ENCODE data around the gene TM6SF1. TPM values are rescaled to one million over a fixed set of nuclear protein-coding genes. Genes with fewer than 3 reads are reported as not detected.

Gene TM6SF1
- total and polyA plus RNA-seq, 4 donors, result 0.65 to 2.1 (median 1.3) TPM

DNA sequence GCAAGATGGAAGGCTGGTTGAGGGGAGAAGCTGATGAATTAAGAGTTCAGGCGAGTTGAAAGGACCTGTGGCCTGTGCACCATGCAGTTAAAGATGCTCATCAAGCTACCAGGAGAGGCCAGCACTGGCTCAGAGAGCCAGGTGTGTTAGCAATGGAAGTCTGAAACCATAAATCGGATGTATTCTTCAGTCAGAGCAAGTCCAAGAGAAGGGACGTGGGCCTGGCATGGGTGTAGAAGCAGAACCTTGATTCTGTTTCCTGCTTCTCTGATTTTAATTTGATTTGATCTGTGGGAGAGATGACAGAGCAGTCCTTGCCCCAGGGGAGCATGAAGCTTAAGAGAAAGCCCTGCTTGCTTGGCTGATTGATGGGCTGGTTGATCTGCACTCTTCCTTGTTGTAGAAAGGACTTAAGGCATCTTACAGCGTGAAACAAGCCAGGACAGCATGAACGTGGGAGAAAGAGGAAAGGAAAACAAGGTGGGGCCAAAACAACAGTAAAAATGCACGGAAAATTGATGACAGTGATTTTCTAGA, 10.9 kb downstream of the TM6SF1 start (continued):
- TF ChIP-seq, protein P1, sequence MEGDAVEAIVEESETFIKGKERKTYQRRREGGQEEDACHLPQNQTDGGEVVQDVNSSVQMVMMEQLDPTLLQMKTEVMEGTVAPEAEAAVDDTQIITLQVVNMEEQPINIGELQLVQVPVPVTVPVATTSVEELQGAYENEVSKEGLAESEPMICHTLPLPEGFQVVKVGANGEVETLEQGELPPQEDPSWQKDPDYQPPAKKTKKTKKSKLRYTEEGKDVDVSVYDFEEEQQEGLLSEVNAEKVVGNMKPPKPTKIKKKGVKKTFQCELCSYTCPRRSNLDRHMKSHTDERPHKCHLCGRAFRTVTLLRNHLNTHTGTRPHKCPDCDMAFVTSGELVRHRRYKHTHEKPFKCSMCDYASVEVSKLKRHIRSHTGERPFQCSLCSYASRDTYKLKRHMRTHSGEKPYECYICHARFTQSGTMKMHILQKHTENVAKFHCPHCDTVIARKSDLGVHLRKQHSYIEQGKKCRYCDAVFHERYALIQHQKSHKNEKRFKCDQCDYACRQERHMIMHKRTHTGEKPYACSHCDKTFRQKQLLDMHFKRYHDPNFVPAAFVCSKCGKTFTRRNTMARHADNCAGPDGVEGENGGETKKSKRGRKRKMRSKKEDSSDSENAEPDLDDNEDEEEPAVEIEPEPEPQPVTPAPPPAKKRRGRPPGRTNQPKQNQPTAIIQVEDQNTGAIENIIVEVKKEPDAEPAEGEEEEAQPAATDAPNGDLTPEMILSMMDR (IDR thresholded peaks at IDR 0.05; ENCODE audit: low read depth, low read length, missing input control), result no peak
- no peak for TF ChIP-seq NR2F2 (IDR thresholded peaks at IDR 0.05)
- TF ChIP-seq HNF4G (IDR thresholded peaks at IDR 0.05), result no peak
- no peak for TF ChIP-seq FOXA2 (IDR thresholded peaks at IDR 0.05)
- TF ChIP-seq FOXA1 (IDR thresholded peaks at IDR 0.05), result no peak
- no peak for TF ChIP-seq RAD21 (IDR thresholded peaks at IDR 0.05)
- TF ChIP-seq HNF4A (conservative IDR thresholded peaks at IDR 0.05), result no peak
- no peak for TF ChIP-seq RXRA (IDR thresholded peaks at IDR 0.05)
- TF ChIP-seq, protein P2, sequence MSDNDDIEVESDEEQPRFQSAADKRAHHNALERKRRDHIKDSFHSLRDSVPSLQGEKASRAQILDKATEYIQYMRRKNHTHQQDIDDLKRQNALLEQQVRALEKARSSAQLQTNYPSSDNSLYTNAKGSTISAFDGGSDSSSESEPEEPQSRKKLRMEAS (IDR thresholded peaks at IDR 0.05), result no peak
- no peak for TF ChIP-seq SP1 (IDR thresholded peaks at IDR 0.05)
- TF ChIP-seq TAF1 (conservative IDR thresholded peaks at IDR 0.05), result no peak
- no peak for TF ChIP-seq YY1 (IDR thresholded peaks at IDR 0.05)

DNA sequence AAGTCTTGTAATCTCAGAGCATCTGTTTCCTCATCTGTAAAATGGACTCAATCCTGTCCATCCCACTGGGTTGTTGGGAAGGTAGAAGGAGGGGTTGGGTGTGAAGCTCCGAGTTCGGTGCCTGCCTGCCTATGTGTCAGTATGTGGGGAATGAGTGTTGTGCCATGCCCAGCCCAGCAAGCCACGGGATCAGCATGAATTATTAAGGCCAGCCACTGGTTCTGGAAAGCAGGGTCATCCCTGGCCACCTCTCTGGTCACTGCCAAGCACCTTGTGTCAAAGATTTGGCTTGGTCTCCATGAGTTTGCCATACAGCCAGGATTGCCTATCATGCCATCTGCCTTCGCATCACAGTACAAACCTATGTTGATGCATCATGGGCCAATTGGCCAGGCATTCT, 11.5 kb downstream of the TM6SF1 start:
- no peak overlapping the region for H3K4me3 ChIP-seq (ENCODE audit: low read depth in 1 of 3, low read length in 3 of 3)
- no peak for DNase-seq (ENCODE audit: low spot score)
- WGBS, result 88% methylated on average over 4 of the region's 4 CpGs
- H3K27ac ChIP-seq (ENCODE audit: low read depth in 1 of 2, low read length in 2 of 2), result no peak overlapping the region
- TF ChIP-seq HNF4A (conservative IDR thresholded peaks at IDR 0.05), result no peak
- TF ChIP-seq EGR1 (IDR thresholded peaks at IDR 0.05; ENCODE audit: low read depth in 2 of 2), result no peak
- no peak for TF ChIP-seq GABPA (IDR thresholded peaks at IDR 0.05 in 1 of 2, conservative IDR thresholded peaks at IDR 0.05 in 1 of 2)
- no peak for TF ChIP-seq TAF1 (conservative IDR thresholded peaks at IDR 0.05)
- TF ChIP-seq, protein P3, sequence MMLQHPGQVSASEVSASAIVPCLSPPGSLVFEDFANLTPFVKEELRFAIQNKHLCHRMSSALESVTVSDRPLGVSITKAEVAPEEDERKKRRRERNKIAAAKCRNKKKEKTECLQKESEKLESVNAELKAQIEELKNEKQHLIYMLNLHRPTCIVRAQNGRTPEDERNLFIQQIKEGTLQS (IDR thresholded peaks at IDR 0.05), result no peak
- TF ChIP-seq, protein P1 (IDR thresholded peaks at IDR 0.05; ENCODE audit: low read depth, low read length, missing input control), result no peak
- TF ChIP-seq, protein P4, sequence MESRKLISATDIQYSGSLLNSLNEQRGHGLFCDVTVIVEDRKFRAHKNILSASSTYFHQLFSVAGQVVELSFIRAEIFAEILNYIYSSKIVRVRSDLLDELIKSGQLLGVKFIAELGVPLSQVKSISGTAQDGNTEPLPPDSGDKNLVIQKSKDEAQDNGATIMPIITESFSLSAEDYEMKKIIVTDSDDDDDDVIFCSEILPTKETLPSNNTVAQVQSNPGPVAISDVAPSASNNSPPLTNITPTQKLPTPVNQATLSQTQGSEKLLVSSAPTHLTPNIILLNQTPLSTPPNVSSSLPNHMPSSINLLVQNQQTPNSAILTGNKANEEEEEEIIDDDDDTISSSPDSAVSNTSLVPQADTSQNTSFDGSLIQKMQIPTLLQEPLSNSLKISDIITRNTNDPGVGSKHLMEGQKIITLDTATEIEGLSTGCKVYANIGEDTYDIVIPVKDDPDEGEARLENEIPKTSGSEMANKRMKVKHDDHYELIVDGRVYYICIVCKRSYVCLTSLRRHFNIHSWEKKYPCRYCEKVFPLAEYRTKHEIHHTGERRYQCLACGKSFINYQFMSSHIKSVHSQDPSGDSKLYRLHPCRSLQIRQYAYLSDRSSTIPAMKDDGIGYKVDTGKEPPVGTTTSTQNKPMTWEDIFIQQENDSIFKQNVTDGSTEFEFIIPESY (IDR thresholded peaks at IDR 0.05), result no peak
- TF ChIP-seq SP1 (IDR thresholded peaks at IDR 0.05), result no peak
- TF ChIP-seq JUND (IDR thresholded peaks at IDR 0.05), result no peak
- TF ChIP-seq, protein P2 (IDR thresholded peaks at IDR 0.05), result no peak
- no peak for TF ChIP-seq FOXA1 (IDR thresholded peaks at IDR 0.05)
- TF ChIP-seq RAD21 (IDR thresholded peaks at IDR 0.05), result no peak
- no peak for TF ChIP-seq RXRA (IDR thresholded peaks at IDR 0.05)
- TF ChIP-seq YY1 (IDR thresholded peaks at IDR 0.05), result no peak
- no peak for TF ChIP-seq NR2F2 (IDR thresholded peaks at IDR 0.05)
- TF ChIP-seq FOXA2 (IDR thresholded peaks at IDR 0.05), result no peak
- no peak for TF ChIP-seq HNF4G (IDR thresholded peaks at IDR 0.05)
- TF ChIP-seq, protein P5, sequence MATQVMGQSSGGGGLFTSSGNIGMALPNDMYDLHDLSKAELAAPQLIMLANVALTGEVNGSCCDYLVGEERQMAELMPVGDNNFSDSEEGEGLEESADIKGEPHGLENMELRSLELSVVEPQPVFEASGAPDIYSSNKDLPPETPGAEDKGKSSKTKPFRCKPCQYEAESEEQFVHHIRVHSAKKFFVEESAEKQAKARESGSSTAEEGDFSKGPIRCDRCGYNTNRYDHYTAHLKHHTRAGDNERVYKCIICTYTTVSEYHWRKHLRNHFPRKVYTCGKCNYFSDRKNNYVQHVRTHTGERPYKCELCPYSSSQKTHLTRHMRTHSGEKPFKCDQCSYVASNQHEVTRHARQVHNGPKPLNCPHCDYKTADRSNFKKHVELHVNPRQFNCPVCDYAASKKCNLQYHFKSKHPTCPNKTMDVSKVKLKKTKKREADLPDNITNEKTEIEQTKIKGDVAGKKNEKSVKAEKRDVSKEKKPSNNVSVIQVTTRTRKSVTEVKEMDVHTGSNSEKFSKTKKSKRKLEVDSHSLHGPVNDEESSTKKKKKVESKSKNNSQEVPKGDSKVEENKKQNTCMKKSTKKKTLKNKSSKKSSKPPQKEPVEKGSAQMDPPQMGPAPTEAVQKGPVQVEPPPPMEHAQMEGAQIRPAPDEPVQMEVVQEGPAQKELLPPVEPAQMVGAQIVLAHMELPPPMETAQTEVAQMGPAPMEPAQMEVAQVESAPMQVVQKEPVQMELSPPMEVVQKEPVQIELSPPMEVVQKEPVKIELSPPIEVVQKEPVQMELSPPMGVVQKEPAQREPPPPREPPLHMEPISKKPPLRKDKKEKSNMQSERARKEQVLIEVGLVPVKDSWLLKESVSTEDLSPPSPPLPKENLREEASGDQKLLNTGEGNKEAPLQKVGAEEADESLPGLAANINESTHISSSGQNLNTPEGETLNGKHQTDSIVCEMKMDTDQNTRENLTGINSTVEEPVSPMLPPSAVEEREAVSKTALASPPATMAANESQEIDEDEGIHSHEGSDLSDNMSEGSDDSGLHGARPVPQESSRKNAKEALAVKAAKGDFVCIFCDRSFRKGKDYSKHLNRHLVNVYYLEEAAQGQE (IDR thresholded peaks at IDR 0.05), result no peak
- no peaks in the 10 kb centered on the region for H3K36me3 ChIP-seq (ENCODE audit: control insufficient read depth in 4 of 4, insufficient read depth in 3 of 4, low read depth in 1 of 4, low read length in 3 of 4)
- no peaks in the 10 kb centered on the region for H3K4me1 ChIP-seq (ENCODE audit: control insufficient read depth in 4 of 4, insufficient read depth in 4 of 4, low read length in 3 of 4)
- H3K9me3 ChIP-seq (ENCODE audit: control insufficient read depth in 4 of 4, low read length in 3 of 4), result no peaks in the 10 kb centered on the region
- H3K9ac ChIP-seq (ENCODE audit: low read depth in 1 of 2, low read length in 2 of 2), result no peak overlapping the region
- H3K27me3 ChIP-seq (ENCODE audit: control insufficient read depth in 4 of 4, insufficient read depth in 4 of 4, low read length in 3 of 4), result peaks cover 0 to 5% (median 0%) of the 10 kb centered on the region in 4 donors
